Suprapubic skin (tissue), 3 donors: ENCODE data around the gene TMEM164.

Source experiments
- CTCF ChIP-seq, 2 donors: fragments of 200-600 bp in 1 of 2; fragments of 450-650 bp in 1 of 2; sonication (generic) in 1 of 2; IDR thresholded peaks; one replicate each; pipeline ENCODE4 v1.5.1; 2016 to 2019; ENCODE audit warnings: antibody characterized with exemption in 2 of 2, mild to moderate bottlenecking in 1 of 2, moderate library complexity in 1 of 2
- POLR2AphosphoS5 ChIP-seq, 3 donors: sonication (generic); formaldehyde crosslinking; IDR thresholded peaks; one replicate each; pipeline ENCODE4 v1.6.1; 2017; ENCODE audit warnings: antibody characterized with exemption in 3 of 3

- TF ChIP-seq CTCF (IDR thresholded peaks at IDR 0.05), result no peak
- no peak for TF ChIP-seq POLR2AphosphoS5 (IDR thresholded peaks at IDR 0.05)
Observed at GRCh38 chrX:110006161-110006560, 3.2 kb downstream of the TMEM164 start.
